Measurements from ENCODE around the gene VPREB1. TPM values are rescaled to one million over a fixed set of nuclear protein-coding genes. Genes with fewer than 3 reads are reported as not detected.

The VPREB1 gene
- total RNA-seq, 1 experiment from 2014 or later: not detected

- H3K4me3 ChIP-seq: no peak overlapping the region
- no peaks in the 10 kb centered on the region for H3K79me2 ChIP-seq (ENCODE audit: low read depth)
- no peaks in the 10 kb centered on the region for H3F3A ChIP-seq (ENCODE audit: insufficient read depth, low read depth)
- H3K36me3 ChIP-seq (ENCODE audit: low read depth): no peaks in the 10 kb centered on the region
- CTCF ChIA-PET: no interaction called here
- H3K4me2 ChIP-seq: no peak overlapping the region
- no peaks in the 10 kb centered on the region for H4K20me1 ChIP-seq (ENCODE audit: insufficient read depth)
- no peak overlapping the region for H3K27ac ChIP-seq
- no peaks in the 10 kb centered on the region for H3K9me2 ChIP-seq (ENCODE audit: insufficient read depth)
- TF ChIP-seq CTCF (conservative IDR thresholded peaks at IDR 0.05) (no peak), EZH2 (IDR thresholded peaks at IDR 0.05; ENCODE audit: low read depth) (no peak)
- POLR2A ChIA-PET (ENCODE audit: unreplicated experiment): no interaction called here
- intact Hi-C loops (cut with micrococcal nuclease; ENCODE audit: unreplicated experiment): no loop called here
- H3K27me3 ChIP-seq (ENCODE audit: insufficient read depth, low read depth): no peaks in the 10 kb centered on the region
- no peak overlapping the region for H2AFZ ChIP-seq
- no TSS peak for BruUV-seq (replicated peaks)
- H3K9me3 ChIP-seq (ENCODE audit: insufficient read depth, low read depth): no peaks in the 10 kb centered on the region
- no peaks in the 10 kb centered on the region for H3K4me1 ChIP-seq (replicated peaks; ENCODE audit: insufficient read depth)
- DNase-seq: no peak
Observed at GRCh38 chr22:22241554-22241898, 3.1 kb upstream of the VPREB1 start.

- H2AFZ ChIP-seq: no peak overlapping the region
- H3K9me3 ChIP-seq (ENCODE audit: insufficient read depth, low read depth): no peaks in the 10 kb centered on the region
- no peaks in the 10 kb centered on the region for H3K27me3 ChIP-seq (ENCODE audit: insufficient read depth, low read depth)
- no peaks in the 10 kb centered on the region for H3K4me1 ChIP-seq (replicated peaks; ENCODE audit: insufficient read depth)
- CTCF ChIA-PET: no interaction called here
- no peak overlapping the region for H3K27ac ChIP-seq
- intact Hi-C loops (cut with micrococcal nuclease; ENCODE audit: unreplicated experiment): no loop called here
- BruUV-seq (replicated peaks): no TSS peak
- H3K4me2 ChIP-seq: no peak overlapping the region
- no peaks in the 10 kb centered on the region for H3K79me2 ChIP-seq (ENCODE audit: low read depth)
- H3F3A ChIP-seq (ENCODE audit: insufficient read depth, low read depth): no peaks in the 10 kb centered on the region
- H4K20me1 ChIP-seq (ENCODE audit: insufficient read depth): no peaks in the 10 kb centered on the region
- POLR2A ChIA-PET (ENCODE audit: unreplicated experiment): no interaction called here
- no peaks in the 10 kb centered on the region for H3K36me3 ChIP-seq (ENCODE audit: low read depth)
- no peaks in the 10 kb centered on the region for H3K9me2 ChIP-seq (ENCODE audit: insufficient read depth)
- TF ChIP-seq EZH2 (IDR thresholded peaks at IDR 0.05; ENCODE audit: low read depth) (no peak), CTCF (conservative IDR thresholded peaks at IDR 0.05) (no peak)
- DNase-seq: no peak
- H3K4me3 ChIP-seq: no peak overlapping the region
Observed at GRCh38 chr22:22242488-22242887, 2.1 kb upstream of the VPREB1 start.

- Histone ChIP-seq H3K36me3 (ENCODE audit: low read depth) (no peaks in the 10 kb centered on the region), H4K20me1 (ENCODE audit: insufficient read depth) (no peaks in the 10 kb centered on the region), H3K4me2 (no peak overlapping the region), H3K79me2 (ENCODE audit: low read depth) (no peaks in the 10 kb centered on the region), H3K4me3 (no peak overlapping the region), H3K4me1 (replicated peaks; ENCODE audit: insufficient read depth) (no peaks in the 10 kb centered on the region), H3K27me3 (ENCODE audit: insufficient read depth, low read depth) (no peaks in the 10 kb centered on the region), H3K9me3 (ENCODE audit: insufficient read depth, low read depth) (no peaks in the 10 kb centered on the region), H3K9me2 (ENCODE audit: insufficient read depth) (no peaks in the 10 kb centered on the region), H3F3A (ENCODE audit: insufficient read depth, low read depth) (no peaks in the 10 kb centered on the region), H3K27ac (no peak overlapping the region), H2AFZ (no peak overlapping the region)
- TF ChIP-seq CTCF (conservative IDR thresholded peaks at IDR 0.05) (no peak), EZH2 (IDR thresholded peaks at IDR 0.05; ENCODE audit: low read depth) (no peak)
- POLR2A ChIA-PET (ENCODE audit: unreplicated experiment): no interaction called here
- no peak for DNase-seq
- CTCF ChIA-PET: no interaction called here
- intact Hi-C loops (cut with micrococcal nuclease; ENCODE audit: unreplicated experiment): no loop called here
- no TSS peak for BruUV-seq (replicated peaks)
Observed at GRCh38 chr22:22243033-22243680, 1.4 kb upstream of the VPREB1 start.
